SK-N-MC (cell line): ENCODE data around the gene TBC1D7.

Experiments used
- EZH2 ChIP-seq: fragments of 200-600 bp; sonication (generic); IDR thresholded peaks from one replicate; pipeline ENCODE4 v1.6.1; 2017; ENCODE audit warnings: antibody characterized with exemption
- POLR2AphosphoS5 ChIP-seq: IDR thresholded peaks from 2 replicates; pipeline ENCODE4 v1.6.1; 2012; ENCODE audit warnings: mild to moderate bottlenecking, low read depth, low read length, borderline replicate concordance

DNA sequence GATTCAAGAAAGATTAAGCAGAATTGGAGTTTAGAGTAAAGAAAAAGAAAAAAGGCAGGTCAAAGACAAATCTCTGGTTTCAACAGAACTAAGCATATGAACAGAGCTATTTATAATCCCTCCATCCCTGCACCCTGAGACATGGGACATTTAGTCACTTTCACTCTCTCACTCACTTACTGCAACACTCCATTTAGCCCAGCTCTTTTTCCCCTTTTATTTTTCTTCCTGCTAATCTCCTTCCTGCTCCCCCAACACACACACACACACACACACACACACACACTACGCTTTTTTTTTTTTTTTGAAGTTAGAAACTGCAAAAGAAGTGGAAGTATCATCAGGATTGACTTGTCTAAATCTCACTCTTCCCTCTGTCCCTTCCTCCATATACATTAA, 45.1 kb upstream of the TBC1D7 start:
- TF ChIP-seq EZH2 (no peak), POLR2AphosphoS5 (no peak)
